Chondrocyte (in vitro differentiated cells): ENCODE data around the gene PHGDH. TPM values are rescaled to one million over a fixed set of nuclear protein-coding genes. Genes with fewer than 3 reads are reported as not detected.
A peak's percentile ranks its signal among the peaks of the same experiment; 100 is the strongest.
"Not testable (repeated sequence)": the region's sequence is repeated elsewhere in the genome, so short reads cannot be mapped to it uniquely, and the experiment has no call there.

Experiments used
- DNase-seq: peaks from one replicate; pipeline ENCODE4 v3.0.0; 2021; ENCODE audit warnings: mixed read lengths, low spot score
- H3K27ac Mint-ChIP-seq: one replicate; pipeline ENCODE4 v1.8.0; 2021; ENCODE audit warnings: mild to moderate bottlenecking, moderate library complexity, mixed read lengths; ENCODE audit not compliant: unreplicated experiment
- H3K27me3 Mint-ChIP-seq: 2 replicates; pipeline ENCODE4 v1.8.0; 2021; ENCODE audit warnings: low read depth, mixed read lengths
- H3K36me3 Mint-ChIP-seq: 2 replicates; pipeline ENCODE4 v1.8.0; 2021; ENCODE audit warnings: low read depth, mixed read lengths
- H3K4me1 Mint-ChIP-seq: 2 replicates; pipeline ENCODE4 v1.8.0; 2021; ENCODE audit warnings: low read depth, mild to moderate bottlenecking, mixed read lengths
- H3K4me3 Mint-ChIP-seq: one replicate; pipeline ENCODE4 v1.8.0; 2021; ENCODE audit warnings: mild to moderate bottlenecking, moderate library complexity, mixed read lengths; ENCODE audit not compliant: unreplicated experiment
- H3K9me3 Mint-ChIP-seq: 2 replicates; pipeline ENCODE4 v1.8.0; 2021; ENCODE audit warnings: low read depth, mixed read lengths
- total RNA-seq: library from RNA; stranded (reverse); gene quantifications from 3 replicates; pipeline ENCODE4 v1.2.1, GENCODE V29; 2021
- TF ChIP-seq, protein P1 (sequence below): fragments of 200-600 bp; sonication (generic); IDR thresholded peaks from 2 replicates; pipeline ENCODE4 v1.5.0; 2021; ENCODE audit warnings: antibody characterized with exemption, mild to moderate bottlenecking, moderate library complexity

Gene PHGDH
- total RNA-seq, 1 donor from 2014 or later, result 300 TPM

DNA sequence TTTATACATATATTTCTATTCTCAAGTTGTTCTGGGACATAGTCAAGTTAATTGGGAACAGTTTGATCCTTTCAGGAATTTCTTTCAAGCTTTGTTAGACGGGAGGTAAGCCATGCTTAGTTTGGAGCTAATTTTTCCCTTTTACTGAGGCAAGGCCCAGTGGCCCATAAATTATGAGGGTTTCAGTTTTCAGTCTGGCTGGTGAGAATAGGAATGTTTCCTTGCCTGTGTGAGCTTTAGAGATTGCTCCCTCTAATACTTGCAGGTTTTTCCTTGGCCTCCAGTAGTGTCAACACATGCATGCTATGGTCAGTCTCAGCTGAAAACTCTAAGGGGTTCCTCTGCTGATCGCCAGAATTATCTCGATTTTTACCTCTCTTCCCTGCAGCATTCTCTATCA lies 14.1 kb upstream of the PHGDH start:
- Mint-ChIP-seq H3K4me1 (no peaks in the 10 kb centered on the region), H3K36me3 (peaks cover 10% of the 10 kb centered on the region), H3K27me3 (peaks cover 34% of the 10 kb centered on the region), H3K4me3 (no peak overlapping the region), H3K27ac (no peak overlapping the region), H3K9me3 (peaks cover 11% of the 10 kb centered on the region)
- DNase-seq, result no peak
- TF ChIP-seq, protein P1, sequence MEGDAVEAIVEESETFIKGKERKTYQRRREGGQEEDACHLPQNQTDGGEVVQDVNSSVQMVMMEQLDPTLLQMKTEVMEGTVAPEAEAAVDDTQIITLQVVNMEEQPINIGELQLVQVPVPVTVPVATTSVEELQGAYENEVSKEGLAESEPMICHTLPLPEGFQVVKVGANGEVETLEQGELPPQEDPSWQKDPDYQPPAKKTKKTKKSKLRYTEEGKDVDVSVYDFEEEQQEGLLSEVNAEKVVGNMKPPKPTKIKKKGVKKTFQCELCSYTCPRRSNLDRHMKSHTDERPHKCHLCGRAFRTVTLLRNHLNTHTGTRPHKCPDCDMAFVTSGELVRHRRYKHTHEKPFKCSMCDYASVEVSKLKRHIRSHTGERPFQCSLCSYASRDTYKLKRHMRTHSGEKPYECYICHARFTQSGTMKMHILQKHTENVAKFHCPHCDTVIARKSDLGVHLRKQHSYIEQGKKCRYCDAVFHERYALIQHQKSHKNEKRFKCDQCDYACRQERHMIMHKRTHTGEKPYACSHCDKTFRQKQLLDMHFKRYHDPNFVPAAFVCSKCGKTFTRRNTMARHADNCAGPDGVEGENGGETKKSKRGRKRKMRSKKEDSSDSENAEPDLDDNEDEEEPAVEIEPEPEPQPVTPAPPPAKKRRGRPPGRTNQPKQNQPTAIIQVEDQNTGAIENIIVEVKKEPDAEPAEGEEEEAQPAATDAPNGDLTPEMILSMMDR, result no peak

DNA sequence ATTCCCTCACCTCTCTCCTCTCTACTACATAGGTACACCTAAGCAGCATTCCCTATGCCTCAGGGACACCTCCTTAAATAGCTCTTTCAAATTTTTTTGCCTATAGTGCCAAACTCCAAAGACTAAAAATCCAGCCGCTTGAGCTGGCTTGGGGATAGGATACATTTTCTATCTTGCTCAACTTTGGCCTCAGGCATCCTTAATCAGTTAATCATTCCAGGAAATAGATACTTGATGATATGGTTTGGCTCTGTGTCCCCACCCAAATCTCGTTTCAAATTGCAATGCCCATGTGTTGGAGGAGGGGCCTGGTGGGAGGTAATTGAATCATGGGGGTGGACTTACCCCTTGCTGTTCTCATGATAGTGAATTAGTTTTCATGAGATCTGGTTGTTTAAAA lies 11.4 kb upstream of the PHGDH start:
- Mint-ChIP-seq H3K9me3 (peaks cover 11% of the 10 kb centered on the region), H3K36me3 (peaks cover 7% of the 10 kb centered on the region), H3K4me1 (no peaks in the 10 kb centered on the region), H3K27ac (no peak overlapping the region), H3K27me3 (peaks cover 18% of the 10 kb centered on the region), H3K4me3 (no peak overlapping the region)
- no peak for DNase-seq
- TF ChIP-seq, protein P1, result no peak

DNA sequence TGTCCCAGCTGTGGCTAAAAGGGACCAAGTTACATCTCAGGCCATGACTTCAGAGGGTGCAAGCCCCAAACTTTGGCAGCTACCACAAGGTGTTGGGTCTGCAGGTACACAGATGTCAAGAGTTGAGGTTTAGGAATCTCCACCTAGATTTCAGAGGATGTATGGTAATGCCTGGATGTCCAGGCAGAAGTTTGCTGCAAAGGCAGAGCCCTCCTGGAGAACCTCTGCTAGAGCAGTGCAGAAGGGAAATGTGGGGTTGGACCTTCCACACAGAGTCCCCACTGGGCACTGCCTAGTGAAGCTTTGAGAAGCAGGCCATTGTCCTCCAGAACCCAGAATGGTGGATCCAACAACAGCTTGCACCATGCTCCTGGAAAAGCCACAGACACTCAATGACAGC lies 10.1 kb upstream of the PHGDH start:
- Mint-ChIP-seq H3K27ac (no peak overlapping the region), H3K9me3 (peaks cover 13% of the 10 kb centered on the region), H3K36me3 (peaks cover 9% of the 10 kb centered on the region), H3K4me1 (no peaks in the 10 kb centered on the region), H3K4me3 (no peak overlapping the region), H3K27me3 (peaks cover 15% of the 10 kb centered on the region)
- TF ChIP-seq, protein P1, result no peak
- DNase-seq, result no peak

DNA sequence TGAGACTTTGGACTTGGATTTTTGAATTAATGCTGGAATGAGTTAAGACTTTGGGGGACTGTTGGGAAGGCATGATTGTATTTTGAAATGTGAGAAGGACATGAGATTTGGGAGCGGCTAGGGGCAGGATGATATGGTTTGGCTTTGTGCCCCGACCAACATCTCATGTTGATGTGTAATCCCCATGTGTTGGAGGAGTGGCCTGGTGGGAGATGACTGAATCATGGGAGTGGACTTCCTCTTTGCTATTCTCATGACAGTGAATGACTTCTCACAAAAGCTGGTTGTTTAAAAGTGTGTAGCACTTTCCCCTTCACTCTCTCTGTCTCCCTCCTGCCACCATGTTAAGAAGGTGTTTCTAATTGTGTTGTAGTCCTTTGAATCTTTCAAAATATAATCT lies 9.3 kb upstream of the PHGDH start:
- Mint-ChIP-seq H3K9me3 (peaks cover 15% of the 10 kb centered on the region), H3K36me3 (peaks cover 11% of the 10 kb centered on the region), H3K4me3 (no peak overlapping the region), H3K27me3 (peaks cover 15% of the 10 kb centered on the region), H3K27ac (no peak overlapping the region), H3K4me1 (no peaks in the 10 kb centered on the region)
- DNase-seq, result no peak
- TF ChIP-seq, protein P1, result no peak

DNA sequence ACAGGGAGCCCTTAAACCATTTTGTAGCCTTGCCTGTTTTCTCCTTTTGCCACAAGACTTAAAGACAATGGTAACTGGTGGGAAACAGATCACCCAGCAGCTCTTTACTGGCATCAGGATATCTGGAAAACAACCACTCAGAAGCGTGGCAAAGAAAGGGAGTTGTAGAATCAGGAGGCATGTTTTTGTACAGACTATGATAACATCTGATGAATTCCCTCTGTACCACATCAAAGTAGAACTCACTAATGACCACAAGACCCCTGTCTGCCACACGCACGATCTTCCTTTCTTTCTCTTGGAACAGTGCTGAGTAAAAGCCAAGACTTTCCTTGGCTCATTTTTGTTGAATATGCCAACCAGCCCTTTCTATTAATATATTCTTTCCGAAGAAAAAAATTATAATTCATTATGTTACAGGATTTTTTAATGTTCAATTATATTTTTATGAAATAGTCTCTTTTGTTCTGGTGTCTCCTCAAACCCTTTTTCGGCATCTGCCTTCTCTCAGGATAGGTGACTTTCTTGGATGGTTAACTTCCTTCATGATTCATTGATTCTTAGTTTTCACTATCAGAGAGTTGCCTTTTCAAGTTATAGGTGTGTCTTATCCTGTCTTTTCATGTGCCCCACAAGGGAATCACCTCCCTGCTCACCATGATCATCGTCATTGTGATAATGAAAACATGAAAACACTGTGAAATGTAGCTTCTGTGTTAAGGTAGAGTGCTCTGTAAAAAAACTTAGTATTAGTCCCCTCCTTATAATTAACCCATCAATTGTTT lies 7.9 kb upstream of the PHGDH start:
- Mint-ChIP-seq H3K9me3 (peaks cover 15% of the 10 kb centered on the region), H3K4me1 (no peaks in the 10 kb centered on the region), H3K27me3 (peaks cover 15% of the 10 kb centered on the region), H3K36me3 (peaks cover 11% of the 10 kb centered on the region), H3K27ac (no peak overlapping the region), H3K4me3 (no peak overlapping the region)
- TF ChIP-seq, protein P1, result no peak
- no peak for DNase-seq

DNA sequence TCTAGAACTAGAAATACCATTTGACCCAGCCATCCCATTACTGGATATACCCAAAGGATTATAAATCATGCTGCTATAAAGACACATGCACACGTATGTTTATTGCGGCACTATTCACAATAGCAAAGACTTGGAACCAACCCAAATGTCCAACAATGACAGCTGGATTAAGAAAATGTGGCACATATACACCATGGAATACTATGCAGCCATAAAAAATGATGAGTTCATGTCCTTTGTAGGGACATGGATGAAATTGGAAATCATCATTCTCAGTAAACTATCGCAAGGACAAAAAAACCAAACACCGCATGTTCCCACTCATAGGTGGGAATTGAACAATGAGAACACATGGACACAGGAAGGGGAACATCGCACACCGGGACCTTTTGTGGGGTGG lies 5.1 kb upstream of the PHGDH start:
- H3K36me3 Mint-ChIP-seq, H3K27me3 Mint-ChIP-seq, H3K27ac Mint-ChIP-seq, H3K4me1 Mint-ChIP-seq, H3K4me3 Mint-ChIP-seq, DNase-seq, H3K9me3 Mint-ChIP-seq: not testable (repeated sequence)

DNA sequence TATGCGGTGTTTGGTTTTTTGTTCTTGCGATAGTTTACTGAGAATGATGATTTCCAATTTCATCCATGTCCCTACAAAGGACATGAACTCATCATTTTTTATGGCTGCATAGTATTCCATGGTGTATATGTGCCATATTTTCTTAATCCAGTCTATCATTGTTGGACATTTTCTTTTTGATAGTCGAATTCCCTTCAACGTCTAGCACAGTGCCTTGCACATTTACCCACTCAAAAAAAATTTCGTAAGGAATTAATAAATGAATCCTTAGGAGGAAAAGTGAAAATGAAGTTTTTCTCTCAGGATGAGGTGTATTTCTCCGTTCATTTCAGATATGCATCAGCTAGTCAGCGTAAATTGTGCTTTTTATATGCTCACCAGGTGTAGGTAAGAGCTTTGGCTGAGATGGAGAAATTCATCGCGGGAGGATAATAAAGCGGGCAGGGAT lies 354 bp upstream of the PHGDH start:
- not testable (repeated sequence) for H3K27me3 Mint-ChIP-seq, H3K9me3 Mint-ChIP-seq, H3K36me3 Mint-ChIP-seq, DNase-seq
- H3K27ac Mint-ChIP-seq, result peak overlapping the region; percentile 97
- peak overlapping the region; percentile 97 for H3K4me3 Mint-ChIP-seq
- peaks cover 34% of the 10 kb centered on the region for H3K4me1 Mint-ChIP-seq
